ENCODE measurements around the gene FXYD3.
A peak's percentile ranks its signal among the peaks of the same experiment; 100 is the strongest.
"Not testable (repeated sequence)": the region's sequence is repeated elsewhere in the genome, so short reads cannot be mapped to it uniquely, and the experiment has no call there.

Gene FXYD3

DNA sequence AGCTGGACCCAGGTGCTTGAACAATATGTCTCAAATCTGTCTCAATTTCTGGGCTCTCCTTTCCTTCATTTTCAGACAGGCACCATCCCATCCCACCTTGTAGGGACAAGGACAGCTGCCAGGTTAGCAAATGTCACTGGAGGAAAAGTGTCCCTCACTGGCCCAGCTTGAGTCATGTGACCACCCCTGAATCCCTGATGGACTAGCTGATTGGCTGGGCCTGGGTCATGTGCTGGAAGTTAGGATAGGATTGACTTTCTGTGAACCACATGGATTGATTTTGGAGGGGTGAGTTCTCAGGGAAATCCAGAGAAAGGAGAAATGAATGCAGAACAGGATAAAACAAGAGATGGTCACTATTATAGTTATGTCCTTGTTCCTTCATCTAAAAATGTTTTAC, 28.2 kb upstream of the FXYD3 start:
- no peak for DNase-seq

GRCh38 chr19:35088131-35088913, 27.3 kb upstream of the FXYD3 start:
- DNase-seq = no peak

GRCh38 chr19:35089554-35089953, 26.1 kb upstream of the FXYD3 start:
- no peak for DNase-seq

DNA sequence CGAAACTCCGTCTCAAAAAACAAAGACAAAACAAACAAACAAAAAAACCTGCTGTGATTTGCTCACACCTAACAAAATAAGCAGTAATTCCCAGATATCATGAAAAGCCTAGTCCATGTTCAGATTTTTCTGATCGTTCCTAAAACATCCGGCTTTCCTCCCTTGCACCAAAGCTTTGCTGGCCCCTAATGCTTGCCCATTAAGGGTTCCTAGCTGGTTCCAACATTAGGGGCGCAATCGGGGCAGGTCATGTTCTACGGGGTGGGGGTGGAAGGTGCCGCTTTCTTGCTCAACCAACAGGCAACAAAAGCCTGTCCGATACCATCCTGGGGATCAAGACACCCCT, 25.5 kb upstream of the FXYD3 start:
- DNase-seq = no peak

- DNase-seq = peak; percentile 45 to 62
These were observed 25.0 kb upstream of the FXYD3 start for GRCh38 chr19:35090506-35091214.

- DNase-seq = no peak
These were observed 22.2 kb upstream of the FXYD3 start for GRCh38 chr19:35093430-35093829.

GRCh38 chr19:35093941-35094647, 21.5 kb upstream of the FXYD3 start:
- DNase-seq = no peak

- no peak for DNase-seq
These were observed 21.0 kb upstream of the FXYD3 start for GRCh38 chr19:35094656-35095055.

DNA sequence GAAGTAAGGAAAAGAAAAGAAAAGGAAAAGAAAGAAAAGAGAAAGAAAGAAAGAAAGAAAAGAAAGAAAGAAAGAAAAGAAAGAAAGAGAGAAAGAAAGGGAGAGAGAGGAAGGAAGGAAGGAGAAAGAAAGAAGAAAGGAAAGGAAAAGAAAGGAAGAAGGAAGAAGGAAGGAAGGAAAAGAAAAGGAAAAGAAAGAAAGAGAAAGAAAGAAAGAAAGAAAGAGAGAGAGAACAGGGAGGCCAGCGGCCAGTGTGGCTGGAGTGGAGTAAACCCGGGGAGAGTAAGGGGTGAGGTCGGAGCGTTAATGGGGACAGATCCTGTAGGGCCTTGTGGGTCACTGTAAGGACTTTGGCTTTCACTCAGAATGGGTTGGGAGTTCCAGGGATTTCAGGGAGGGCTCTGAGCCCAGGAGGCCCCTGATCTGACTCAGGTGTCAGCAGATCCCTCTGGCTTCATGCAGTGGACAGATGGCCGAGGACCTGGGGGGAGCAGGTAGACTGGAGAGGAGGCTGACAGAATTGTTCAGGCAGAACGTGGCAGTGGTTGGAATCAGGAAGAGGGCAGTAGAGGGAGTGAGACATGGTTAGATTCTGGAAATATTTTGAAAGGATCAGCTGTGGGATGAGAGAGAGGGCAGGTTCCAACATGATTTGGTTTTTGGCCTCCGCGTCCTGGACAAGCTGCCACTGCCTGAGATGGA, 19.8 kb upstream of the FXYD3 start:
- DNase-seq = no peak

- DNase-seq = no peak
These were observed 17.1 kb upstream of the FXYD3 start for GRCh38 chr19:35098413-35099049.

- DNase-seq = no peak
These were observed 16.3 kb upstream of the FXYD3 start for GRCh38 chr19:35099155-35099896.

- DNase-seq = no peak
These were observed 15.7 kb upstream of the FXYD3 start for GRCh38 chr19:35099897-35100275.

- no peak for DNase-seq
These were observed 14.8 kb upstream of the FXYD3 start for GRCh38 chr19:35100588-35101533.

DNA sequence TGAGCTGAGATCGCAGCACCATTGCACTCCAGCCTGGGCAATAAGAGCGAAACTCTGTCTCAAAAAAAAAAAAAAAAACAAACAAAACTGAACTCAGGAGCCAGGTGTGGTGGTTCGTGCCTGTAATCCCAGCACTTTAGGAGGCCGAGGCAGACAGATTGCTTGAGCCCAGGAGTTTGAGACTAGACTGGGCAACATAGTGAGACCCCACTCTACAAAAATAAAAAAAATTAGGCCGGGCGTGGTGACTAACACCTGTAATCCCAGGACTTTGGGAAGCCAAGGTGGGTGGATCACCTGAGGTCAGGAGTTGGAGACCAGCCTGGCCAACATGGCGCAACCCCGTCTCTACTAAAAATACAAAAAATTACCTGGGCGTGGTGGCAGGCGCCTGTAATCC, 13.7 kb upstream of the FXYD3 start:
- DNase-seq = not testable (repeated sequence)

- not testable (repeated sequence) for DNase-seq
These were observed 12.0 kb upstream of the FXYD3 start for GRCh38 chr19:35103614-35104013.

GRCh38 chr19:35104361-35104760, 11.3 kb upstream of the FXYD3 start:
- no peak for DNase-seq

DNA sequence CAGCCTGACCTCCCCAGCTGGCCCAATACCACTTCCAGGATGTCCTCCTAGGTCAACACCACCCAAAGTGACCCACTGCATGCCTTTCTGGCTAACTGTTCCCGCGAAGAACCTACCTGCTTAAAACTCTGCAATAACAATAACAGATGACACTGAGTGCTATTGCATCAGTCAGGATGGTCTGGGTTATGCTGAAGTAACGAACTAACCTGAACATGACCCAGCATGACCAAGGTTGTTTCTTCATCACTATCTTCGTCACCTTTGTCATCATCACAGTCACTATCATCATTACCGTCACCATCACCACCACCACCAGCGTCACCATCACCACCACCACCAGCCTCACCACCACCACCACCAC, 10.6 kb upstream of the FXYD3 start:
- no peak for DNase-seq

DNA sequence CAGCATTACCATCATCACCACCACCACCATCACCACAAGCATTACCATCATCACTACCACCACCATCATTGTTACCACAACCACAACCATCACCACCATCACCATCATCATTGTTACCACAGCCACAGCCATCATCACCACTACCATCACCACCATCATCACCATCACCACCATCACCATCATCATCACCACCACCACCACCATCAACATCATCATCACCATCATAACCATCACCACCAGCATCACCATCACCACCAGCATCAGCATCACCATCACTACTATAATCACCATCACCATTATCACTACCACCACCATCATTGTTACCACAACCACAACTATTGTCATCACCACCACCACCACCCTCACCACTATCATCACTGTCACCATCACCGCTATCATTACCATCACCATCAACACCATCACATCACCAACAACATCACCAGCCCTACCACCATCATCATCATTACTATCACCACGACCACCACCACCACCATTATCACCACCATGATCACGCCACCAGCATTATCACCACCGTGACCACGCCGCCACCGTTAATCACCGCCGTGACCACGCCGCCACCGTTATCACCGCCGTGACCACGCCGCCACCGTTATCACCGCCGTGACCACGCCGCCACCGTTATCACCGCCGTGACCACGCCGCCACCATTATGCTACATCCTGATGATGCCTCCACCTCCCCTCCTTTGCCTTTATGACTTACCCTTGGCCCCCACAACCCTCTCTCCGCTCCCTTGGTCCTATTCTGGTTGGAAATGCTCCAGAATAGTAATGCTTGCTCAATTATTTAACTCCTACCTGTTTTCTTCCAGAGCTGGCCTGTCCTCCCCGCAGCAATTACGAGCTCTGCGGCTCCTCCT, 10.0 kb upstream of the FXYD3 start:
- no peak for DNase-seq

DNA sequence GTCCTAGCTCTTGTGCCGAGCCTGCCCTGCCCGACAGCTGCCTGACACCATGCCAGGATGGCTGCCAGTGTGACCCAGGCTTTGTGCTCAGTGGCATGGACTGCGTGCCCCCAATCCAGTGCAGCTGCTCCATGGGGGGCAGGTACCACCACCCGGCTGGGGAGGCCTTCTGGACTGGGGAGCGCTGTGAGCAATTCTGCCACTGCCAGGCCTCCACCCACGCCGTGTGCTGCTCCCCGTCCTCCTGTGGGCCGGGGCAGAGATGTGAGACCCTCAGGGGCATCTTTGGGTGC, 9.4 kb upstream of the FXYD3 start:
- DNase-seq = no peak

DNA sequence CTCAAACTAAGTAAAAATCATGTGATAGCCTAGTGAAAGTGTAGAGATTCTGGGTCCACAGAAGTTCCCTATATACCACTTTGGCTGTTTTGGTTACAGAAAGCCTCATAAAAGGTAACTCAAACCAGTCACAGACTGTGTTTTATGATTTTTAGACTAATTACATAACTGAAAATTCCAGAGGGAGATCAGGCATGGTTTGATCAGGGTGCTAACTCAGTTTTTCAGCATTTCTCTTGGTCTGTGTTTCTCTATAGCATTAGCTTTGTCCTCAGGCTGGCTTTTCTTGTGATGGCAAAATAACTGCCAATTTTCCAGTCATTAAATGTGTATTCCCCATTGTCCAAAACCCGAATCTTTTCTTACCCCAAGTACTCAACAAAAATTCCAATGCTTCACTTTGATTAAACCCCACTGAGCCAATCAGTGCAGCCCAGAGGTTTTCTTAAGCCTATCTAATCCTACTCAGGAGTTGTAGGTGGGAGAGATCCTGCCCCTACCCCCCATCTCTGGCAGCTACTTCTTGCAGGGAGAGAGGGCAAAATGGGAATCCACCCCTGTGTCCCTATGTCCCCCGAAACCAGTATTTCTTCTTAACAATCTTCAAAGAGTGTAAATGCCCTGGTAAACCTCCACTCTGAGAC, 8.6 kb upstream of the FXYD3 start:
- DNase-seq = no peak

Measured in activated CD4-positive, alpha-beta T cell treated with anti-CD3 and anti-CD28 coated beads, Interleukin-2, amount 50 U/mL, for 48 hours (primary cell).